ENCODE measurements around the gene BTBD9. TPM values are rescaled to one million over a fixed set of nuclear protein-coding genes. Genes with fewer than 3 reads are reported as not detected.

Gene BTBD9
- total RNA-seq, 1 donor: 21.4 TPM

- no peak for DNase-seq (ENCODE audit: low read depth)
- H3K4me3 ChIP-seq (ENCODE audit: low read depth, low read length): no peak overlapping the region
- TF ChIP-seq, protein P1, sequence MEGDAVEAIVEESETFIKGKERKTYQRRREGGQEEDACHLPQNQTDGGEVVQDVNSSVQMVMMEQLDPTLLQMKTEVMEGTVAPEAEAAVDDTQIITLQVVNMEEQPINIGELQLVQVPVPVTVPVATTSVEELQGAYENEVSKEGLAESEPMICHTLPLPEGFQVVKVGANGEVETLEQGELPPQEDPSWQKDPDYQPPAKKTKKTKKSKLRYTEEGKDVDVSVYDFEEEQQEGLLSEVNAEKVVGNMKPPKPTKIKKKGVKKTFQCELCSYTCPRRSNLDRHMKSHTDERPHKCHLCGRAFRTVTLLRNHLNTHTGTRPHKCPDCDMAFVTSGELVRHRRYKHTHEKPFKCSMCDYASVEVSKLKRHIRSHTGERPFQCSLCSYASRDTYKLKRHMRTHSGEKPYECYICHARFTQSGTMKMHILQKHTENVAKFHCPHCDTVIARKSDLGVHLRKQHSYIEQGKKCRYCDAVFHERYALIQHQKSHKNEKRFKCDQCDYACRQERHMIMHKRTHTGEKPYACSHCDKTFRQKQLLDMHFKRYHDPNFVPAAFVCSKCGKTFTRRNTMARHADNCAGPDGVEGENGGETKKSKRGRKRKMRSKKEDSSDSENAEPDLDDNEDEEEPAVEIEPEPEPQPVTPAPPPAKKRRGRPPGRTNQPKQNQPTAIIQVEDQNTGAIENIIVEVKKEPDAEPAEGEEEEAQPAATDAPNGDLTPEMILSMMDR (IDR thresholded peaks at IDR 0.05; ENCODE audit: insufficient read depth, low read length): no peak
These were observed 39.7 kb downstream of the BTBD9 start for GRCh38 chr6:38599966-38600550.

- no peak for DNase-seq (ENCODE audit: low read depth)
- H3K4me3 ChIP-seq (ENCODE audit: low read depth, low read length): no peak overlapping the region
- TF ChIP-seq, protein P1 (IDR thresholded peaks at IDR 0.05; ENCODE audit: insufficient read depth, low read length): no peak
These were observed 40.5 kb downstream of the BTBD9 start for GRCh38 chr6:38599261-38599660.

GRCh38 chr6:38593998-38594665 lies 45.6 kb downstream of the BTBD9 start:
- no peak for DNase-seq (ENCODE audit: low read depth)
- TF ChIP-seq, protein P1 (IDR thresholded peaks at IDR 0.05; ENCODE audit: insufficient read depth, low read length): no peak
- no peak overlapping the region for H3K4me3 ChIP-seq (ENCODE audit: low read depth, low read length)

GRCh38 chr6:38593409-38593808 lies 46.3 kb downstream of the BTBD9 start:
- no peak overlapping the region for H3K4me3 ChIP-seq (ENCODE audit: low read depth, low read length)
- TF ChIP-seq, protein P1 (IDR thresholded peaks at IDR 0.05; ENCODE audit: insufficient read depth, low read length): no peak
- peak; percentile 37 for DNase-seq (ENCODE audit: low read depth)

GRCh38 chr6:38591439-38591838 lies 48.3 kb downstream of the BTBD9 start:
- no peak overlapping the region for H3K4me3 ChIP-seq (ENCODE audit: low read depth, low read length)
- TF ChIP-seq, protein P1 (IDR thresholded peaks at IDR 0.05; ENCODE audit: insufficient read depth, low read length): no peak
- no peak for DNase-seq (ENCODE audit: low read depth)

DNA sequence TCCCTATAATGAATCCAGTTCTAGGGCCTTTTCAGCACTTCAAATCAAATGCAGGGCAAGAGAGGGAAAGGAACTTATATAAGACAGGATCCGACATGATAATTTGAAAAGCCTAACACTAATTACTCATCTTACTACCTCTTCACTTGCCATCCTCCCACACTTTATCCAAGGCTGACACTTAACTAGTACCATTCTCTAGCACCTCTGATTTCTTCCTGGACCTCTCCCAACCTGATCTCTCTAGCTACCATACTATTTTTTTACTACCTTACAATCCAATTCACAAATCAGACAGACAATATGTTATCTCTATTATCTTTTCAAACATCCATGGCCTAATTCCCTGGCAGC lies 50.4 kb downstream of the BTBD9 start:
- no peak for DNase-seq (ENCODE audit: low read depth)
- no peak overlapping the region for H3K4me3 ChIP-seq (ENCODE audit: low read depth, low read length)
- TF ChIP-seq, protein P1 (IDR thresholded peaks at IDR 0.05; ENCODE audit: insufficient read depth, low read length): no peak
